ENCODE measurements around the gene CRYAB.

DNA sequence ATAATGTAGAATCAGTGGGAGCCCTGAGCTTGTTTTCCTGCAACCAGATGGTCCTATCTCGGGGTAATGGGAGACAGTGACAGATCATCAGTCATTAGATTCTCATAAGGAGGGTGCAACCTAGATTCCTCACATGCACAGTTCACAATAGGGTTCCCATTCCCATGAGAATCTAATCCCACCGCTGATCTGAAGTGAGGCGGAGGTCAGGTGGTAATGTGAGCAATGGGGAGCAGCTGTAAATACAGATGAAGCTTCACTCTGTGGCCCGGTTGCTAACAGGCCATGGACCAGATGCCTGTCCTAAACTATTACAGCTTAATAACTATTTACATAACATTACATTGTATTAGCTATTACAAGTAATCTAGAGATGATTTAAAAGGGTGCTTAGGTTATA lies 42.6 kb upstream of the CRYAB start:
- TF ChIP-seq, protein P1, sequence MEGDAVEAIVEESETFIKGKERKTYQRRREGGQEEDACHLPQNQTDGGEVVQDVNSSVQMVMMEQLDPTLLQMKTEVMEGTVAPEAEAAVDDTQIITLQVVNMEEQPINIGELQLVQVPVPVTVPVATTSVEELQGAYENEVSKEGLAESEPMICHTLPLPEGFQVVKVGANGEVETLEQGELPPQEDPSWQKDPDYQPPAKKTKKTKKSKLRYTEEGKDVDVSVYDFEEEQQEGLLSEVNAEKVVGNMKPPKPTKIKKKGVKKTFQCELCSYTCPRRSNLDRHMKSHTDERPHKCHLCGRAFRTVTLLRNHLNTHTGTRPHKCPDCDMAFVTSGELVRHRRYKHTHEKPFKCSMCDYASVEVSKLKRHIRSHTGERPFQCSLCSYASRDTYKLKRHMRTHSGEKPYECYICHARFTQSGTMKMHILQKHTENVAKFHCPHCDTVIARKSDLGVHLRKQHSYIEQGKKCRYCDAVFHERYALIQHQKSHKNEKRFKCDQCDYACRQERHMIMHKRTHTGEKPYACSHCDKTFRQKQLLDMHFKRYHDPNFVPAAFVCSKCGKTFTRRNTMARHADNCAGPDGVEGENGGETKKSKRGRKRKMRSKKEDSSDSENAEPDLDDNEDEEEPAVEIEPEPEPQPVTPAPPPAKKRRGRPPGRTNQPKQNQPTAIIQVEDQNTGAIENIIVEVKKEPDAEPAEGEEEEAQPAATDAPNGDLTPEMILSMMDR (IDR thresholded peaks at IDR 0.05): no peak
- TF ChIP-seq EZH2 (IDR thresholded peaks at IDR 0.05) (no peak), EZH2phosphoT487 (IDR thresholded peaks at IDR 0.05) (no peak)
